OCI-LY3 (cell line): Measurements from ENCODE around the gene TMOD4.
A peak's percentile ranks its signal among the peaks of the same experiment; 100 is the strongest.
"Not testable (repeated sequence)": the region's sequence is repeated elsewhere in the genome, so short reads cannot be mapped to it uniquely, and the experiment has no call there.

Experiments used
- H2AFZ ChIP-seq: fragments of 200-600, 300-600 bp; shearing (Covaris generic); 2 replicates; pipeline ENCODE4 v1.6.0; 2014; ENCODE audit warnings: antibody characterized with exemption, low read depth, low read length
- H3K27ac ChIP-seq: fragments of 200-600, 300-600 bp; sonication (generic); 2 replicates; pipeline ENCODE4 v1.5.1; 2014; ENCODE audit warnings: mild to moderate bottlenecking, low read length, moderate library complexity, mixed read lengths
- H3K27me3 ChIP-seq: fragments of 200-600, 300-600 bp; sonication (generic); 2 replicates; pipeline ENCODE4 v1.6.1; 2014; ENCODE audit warnings: low read depth, low read length, mixed read lengths
- H3K36me3 ChIP-seq: fragments of 200-600, 300-600 bp; sonication (generic); replicated peaks from 2 replicates; pipeline ENCODE3; 2014; ENCODE audit warnings: low read depth, low read length, mixed read lengths
- H3K4me1 ChIP-seq: fragments of 300-600, 200-600 bp; sonication (generic); 2 replicates; pipeline ENCODE4 v1.6.1; 2014; ENCODE audit warnings: low read length, mixed read lengths
- H3K4me2 ChIP-seq: fragments of 200-600, 300-600 bp; sonication (generic); 2 replicates; pipeline ENCODE4 v1.6.1; 2014; ENCODE audit warnings: low read length, mixed read lengths
- H3K4me3 ChIP-seq: fragments of 300-600, 200-600 bp; sonication (generic); 2 replicates; pipeline ENCODE4 v1.5.1; 2014; ENCODE audit warnings: antibody characterized with exemption, mild to moderate bottlenecking, low read length, moderate library complexity
- H3K79me2 ChIP-seq: fragments of 300-600, 200-600 bp; shearing (Covaris generic); 2 replicates; pipeline ENCODE4 v1.6.1; 2014; ENCODE audit warnings: mild to moderate bottlenecking, low read length, mixed read lengths
- H3K9ac ChIP-seq: fragments of 300-600, 200-600 bp; shearing (Covaris generic); 2 replicates; pipeline ENCODE4 v1.6.0; 2014; ENCODE audit warnings: mild to moderate bottlenecking, low read length, moderate library complexity
- H3K9me3 ChIP-seq: fragments of 200-600, 300-600 bp; shearing (Covaris generic); 2 replicates; pipeline ENCODE4 v1.6.1; 2014; ENCODE audit warnings: low read length, mixed read lengths; ENCODE audit not compliant: insufficient read depth
- H4K20me1 ChIP-seq: fragments of 200-600, 300-600 bp; sonication (generic); 2 replicates; pipeline ENCODE4 v1.6.1; 2016; ENCODE audit warnings: low read length, mixed read lengths; ENCODE audit not compliant: insufficient read depth
- EZH2phosphoT487 ChIP-seq: fragments of 200-600 bp; shearing (Covaris generic); IDR thresholded peaks from 2 replicates; pipeline ENCODE4 v1.6.1; 2018; ENCODE audit warnings: antibody characterized with exemption, mixed run types, low read depth
- TF ChIP-seq, protein P1 (sequence below): fragments of 200-600, 300-600 bp; sonication (generic); IDR thresholded peaks from 2 replicates; pipeline ENCODE4 v1.5.1; 2014; ENCODE audit warnings: antibody characterized with exemption, low read length, low read depth

TMOD4 gene

GRCh38 chr1:151198254-151199127 is 22.7 kb upstream of the TMOD4 start, which contains the start of gene PIP5K1A:
Gene PIP5K1A (plus strand): TSS chr1:151198552. CDS start chr1:151198997, 445 bp downstream.
- Histone ChIP-seq H3K4me1 (peaks cover 33% of the 10 kb centered on the region), H3K9ac (peak within 1 kb of the TSS; percentile 97), H3K27me3 (peaks cover 9% of the 10 kb centered on the region), H3K4me2 (peak within 1 kb of the TSS; percentile 100), H3K27ac (peak within 1 kb of the TSS; percentile 86), H2AFZ (peak within 1 kb of the TSS; percentile 65), H3K9me3 (no peaks in the 10 kb centered on the region), H3K4me3 (peak within 1 kb of the TSS; percentile 97), H4K20me1 (peaks cover 29% of the 10 kb centered on the region), H3K79me2 (peaks cover 52% of the 10 kb centered on the region), H3K36me3 (peaks cover 18% of the 10 kb centered on the region)
- TF ChIP-seq EZH2phosphoT487: no peak
- TF ChIP-seq, protein P1, sequence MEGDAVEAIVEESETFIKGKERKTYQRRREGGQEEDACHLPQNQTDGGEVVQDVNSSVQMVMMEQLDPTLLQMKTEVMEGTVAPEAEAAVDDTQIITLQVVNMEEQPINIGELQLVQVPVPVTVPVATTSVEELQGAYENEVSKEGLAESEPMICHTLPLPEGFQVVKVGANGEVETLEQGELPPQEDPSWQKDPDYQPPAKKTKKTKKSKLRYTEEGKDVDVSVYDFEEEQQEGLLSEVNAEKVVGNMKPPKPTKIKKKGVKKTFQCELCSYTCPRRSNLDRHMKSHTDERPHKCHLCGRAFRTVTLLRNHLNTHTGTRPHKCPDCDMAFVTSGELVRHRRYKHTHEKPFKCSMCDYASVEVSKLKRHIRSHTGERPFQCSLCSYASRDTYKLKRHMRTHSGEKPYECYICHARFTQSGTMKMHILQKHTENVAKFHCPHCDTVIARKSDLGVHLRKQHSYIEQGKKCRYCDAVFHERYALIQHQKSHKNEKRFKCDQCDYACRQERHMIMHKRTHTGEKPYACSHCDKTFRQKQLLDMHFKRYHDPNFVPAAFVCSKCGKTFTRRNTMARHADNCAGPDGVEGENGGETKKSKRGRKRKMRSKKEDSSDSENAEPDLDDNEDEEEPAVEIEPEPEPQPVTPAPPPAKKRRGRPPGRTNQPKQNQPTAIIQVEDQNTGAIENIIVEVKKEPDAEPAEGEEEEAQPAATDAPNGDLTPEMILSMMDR: no peak

GRCh38 chr1:151197863-151198253 is 22.1 kb upstream of the TMOD4 start:
- H4K20me1 ChIP-seq: peaks cover 25% of the 10 kb centered on the region
- H3K9ac ChIP-seq: peak overlapping the region; percentile 97
- peak overlapping the region; percentile 86 for H3K27ac ChIP-seq
- peaks cover 16% of the 10 kb centered on the region for H3K36me3 ChIP-seq
- H2AFZ ChIP-seq: peak overlapping the region; percentile 65
- H3K27me3 ChIP-seq: peaks cover 9% of the 10 kb centered on the region
- H3K4me2 ChIP-seq: peak overlapping the region; percentile 90
- no peak for TF ChIP-seq EZH2phosphoT487
- TF ChIP-seq, protein P1: no peak
- H3K4me1 ChIP-seq: peaks cover 33% of the 10 kb centered on the region
- H3K9me3 ChIP-seq: no peaks in the 10 kb centered on the region
- peaks cover 46% of the 10 kb centered on the region for H3K79me2 ChIP-seq
- peak overlapping the region; percentile 97 for H3K4me3 ChIP-seq

- H3K27ac ChIP-seq: peak overlapping the region; percentile 28
- H3K9ac ChIP-seq: peak overlapping the region; percentile 74
- peaks cover 13% of the 10 kb centered on the region for H4K20me1 ChIP-seq
- peaks cover 22% of the 10 kb centered on the region for H3K4me1 ChIP-seq
- H3K4me2 ChIP-seq: peak overlapping the region; percentile 89
- H3K79me2 ChIP-seq: peaks cover 31% of the 10 kb centered on the region
- H3K27me3 ChIP-seq: peaks cover 9% of the 10 kb centered on the region
- peaks cover 7% of the 10 kb centered on the region for H3K36me3 ChIP-seq
- peak overlapping the region; percentile 94 for H2AFZ ChIP-seq
- H3K4me3 ChIP-seq: peak overlapping the region; percentile 82
- no peak for TF ChIP-seq EZH2phosphoT487
- TF ChIP-seq, protein P1: peak; percentile 77
- no peaks in the 10 kb centered on the region for H3K9me3 ChIP-seq
Observed at GRCh38 chr1:151196292-151196800, 20.6 kb upstream of the TMOD4 start.

GRCh38 chr1:151194894-151195594 is 19.3 kb upstream of the TMOD4 start:
- H3K27me3 ChIP-seq, H3K36me3 ChIP-seq, H3K27ac ChIP-seq, H3K9me3 ChIP-seq, H4K20me1 ChIP-seq, H3K9ac ChIP-seq: not testable (repeated sequence)
- peaks cover 18% of the 10 kb centered on the region for H3K79me2 ChIP-seq
- H3K4me3 ChIP-seq: peak overlapping the region; percentile 82; the same call in 1 of the 2 replicates
- H2AFZ ChIP-seq: 0 out of 2 replicates have a peak overlapping the region, but pooled peaks have one; percentile 12
- peaks cover 20% of the 10 kb centered on the region for H3K4me1 ChIP-seq
- peak overlapping the region; percentile 89 for H3K4me2 ChIP-seq
